SK-N-SH (cell line): ENCODE measurements around the gene SRRM2. TPM values are rescaled to one million over a fixed set of nuclear protein-coding genes. Genes with fewer than 3 reads are reported as not detected.

Experiments
- CTCF ChIA-PET: fragments of 300-600, 350-600 bp; formaldehyde crosslinking; extraction: SDS; loops from one replicate; lab custom pipeline; 2021; lab: Yijun Ruan, JAX
- POLR2A ChIA-PET: fragments of 350-600 bp; sonication (Branson Sonifier 250); formaldehyde crosslinking; extraction: SDS; loops from one replicate; lab custom pipeline; 2020; ENCODE audit warnings: antibody characterized with exemption, inconsistent platforms; lab: Yijun Ruan, JAX
- DNase-seq: peaks from one replicate; pipeline ENCODE4 v3.0.0; 2012
- H2AFZ ChIP-seq: fragments of 200-600 bp; sonication (generic); 2 replicates; pipeline ENCODE4 v1.8.1; 2016; ENCODE audit warnings: antibody characterized with exemption, mild to moderate bottlenecking, low read depth
- H3F3A ChIP-seq: fragments of 200-600 bp; sonication (generic); replicated peaks from 2 replicates; pipeline ENCODE3; 2016; ENCODE audit warnings: antibody characterized with exemption, mild to moderate bottlenecking; ENCODE audit not compliant: insufficient read depth
- H3K27ac ChIP-seq, 2 experiments: fragments of 200-500 bp in 1 of 2; fragments of 200-600 bp in 1 of 2; sonication (Bioruptor generic) in 1 of 2; sonication (generic), shearing (Covaris generic) in 1 of 2; 2 replicates each; pipeline versions ENCODE4 v1.5.1 to v1.6.1; 2014 to 2016; ENCODE audit warnings: low read depth in 2 of 2, inconsistent platforms in 1 of 2, low read length in 1 of 2, mild to moderate bottlenecking in 1 of 2, mixed read lengths in 1 of 2
- H3K27me3 ChIP-seq: fragments of 200-600 bp; sonication (generic), shearing (Covaris generic); 2 replicates; pipeline ENCODE4 v1.6.1; 2016; ENCODE audit warnings: mixed run types; ENCODE audit not compliant: insufficient read depth
- H3K36me3 ChIP-seq, 2 experiments: fragments of 200-500 bp in 1 of 2; fragments of 200-600 bp in 1 of 2; sonication (Bioruptor generic) in 1 of 2; sonication (generic) in 1 of 2; replicated peaks in 1 of 2; 2 replicates each; pipeline versions ENCODE3 to v1.5.1; 2014 to 2016; ENCODE audit warnings: low read length in 1 of 2, mild to moderate bottlenecking in 1 of 2; ENCODE audit not compliant: insufficient read depth in 2 of 2, control insufficient read depth in 1 of 2
- H3K4me1 ChIP-seq, 2 experiments: fragments of 200-500 bp in 1 of 2; fragments of 200-600 bp in 1 of 2; sonication (Bioruptor generic) in 1 of 2; sonication (generic), shearing (Covaris generic) in 1 of 2; 2 replicates each; pipeline versions ENCODE4 v1.5.1 to v1.6.1; 2014 to 2016; ENCODE audit warnings: low read depth in 1 of 2, low read length in 1 of 2, mixed run types in 1 of 2; ENCODE audit not compliant: insufficient read depth in 2 of 2, control insufficient read depth in 1 of 2
- H3K4me2 ChIP-seq: fragments of 200-600 bp; sonication (generic), shearing (Covaris generic); 2 replicates; pipeline ENCODE4 v1.6.1; 2017; ENCODE audit warnings: mixed run types
- H3K4me3 ChIP-seq, 2 experiments: fragments of 200-500 bp in 1 of 2; fragments of 200-600 bp in 1 of 2; sonication (Bioruptor generic) in 1 of 2; sonication (generic), shearing (Covaris generic) in 1 of 2; 2 replicates each; pipeline versions ENCODE4 v1.5.1 to v1.8.1; 2014 to 2016; ENCODE audit warnings: low read depth in 2 of 2, inconsistent platforms in 1 of 2, low read length in 1 of 2, mild to moderate bottlenecking in 1 of 2, mixed read lengths in 1 of 2, moderate library complexity in 1 of 2
- H3K79me2 ChIP-seq: fragments of 200-600 bp; sonication (generic); 2 replicates; pipeline ENCODE4 v1.8.1; 2017; ENCODE audit warnings: mild to moderate bottlenecking; ENCODE audit not compliant: insufficient read depth
- H3K9ac ChIP-seq: fragments of 200-600 bp; sonication (generic); 2 replicates; pipeline ENCODE4 v1.6.1; 2017; ENCODE audit warnings: mixed run types
- H3K9me2 ChIP-seq: fragments of 200-600 bp; sonication (generic); 2 replicates; pipeline ENCODE4 v1.6.1; 2017; ENCODE audit warnings: mixed run types
- H3K9me3 ChIP-seq: fragments of 200-600 bp; sonication (generic); 2 replicates; pipeline ENCODE4 v1.6.1; 2017; ENCODE audit warnings: mixed run types, mild to moderate bottlenecking, moderate library complexity
- H4K20me1 ChIP-seq: fragments of 200-600 bp; sonication (generic); 2 replicates; pipeline ENCODE4 v1.6.1; 2017; ENCODE audit warnings: mild to moderate bottlenecking, mixed run types; ENCODE audit not compliant: insufficient read depth
- ELF1 ChIP-seq: IDR thresholded peaks from 2 replicates; pipeline ENCODE4 v1.4.0; 2012
- EP300 ChIP-seq, 2 experiments: IDR thresholded peaks; 2 replicates each; pipeline versions ENCODE4 v1.4.0 to v1.6.1; 2012; ENCODE audit warnings: borderline replicate concordance in 1 of 2, low read depth in 1 of 2, low read length in 1 of 2
- FOSL2 ChIP-seq: IDR thresholded peaks from 2 replicates; pipeline ENCODE4 v1.4.0; 2012; ENCODE audit warnings: low read depth, mild to moderate bottlenecking, moderate library complexity, borderline replicate concordance
- FOXM1 ChIP-seq: IDR thresholded peaks from 2 replicates; pipeline ENCODE4 v1.4.0; 2012; ENCODE audit warnings: low read depth, mild to moderate bottlenecking
- JUND ChIP-seq: IDR thresholded peaks from 2 replicates; pipeline ENCODE4 v1.4.0; 2012
- NFIC ChIP-seq: IDR thresholded peaks from 2 replicates; pipeline ENCODE4 v1.4.0; 2012; ENCODE audit warnings: borderline replicate concordance
- NRF1 ChIP-seq: IDR thresholded peaks from 2 replicates; pipeline ENCODE4 v1.6.1; 2012; ENCODE audit warnings: low read depth, mild to moderate bottlenecking, low read length
- POLR2AphosphoS5 ChIP-seq: IDR thresholded peaks from 2 replicates; pipeline ENCODE4 v1.6.1; 2012; ENCODE audit warnings: low read depth, low read length
- RAD21 ChIP-seq: IDR thresholded peaks from 2 replicates; pipeline ENCODE4 v1.6.1; 2012; ENCODE audit warnings: mild to moderate bottlenecking, low read length
- SIN3A ChIP-seq: IDR thresholded peaks from 2 replicates; pipeline ENCODE4 v1.6.1; 2012; ENCODE audit warnings: low read depth, mild to moderate bottlenecking, low read length, moderate library complexity, borderline replicate concordance
- SMC3 ChIP-seq: IDR thresholded peaks from 2 replicates; pipeline ENCODE4 v1.6.1; 2012; ENCODE audit warnings: low read depth, low read length, improper control_type of control experiment
- TAF1 ChIP-seq: IDR thresholded peaks from 2 replicates; pipeline ENCODE4 v1.6.1; 2012; ENCODE audit warnings: low read depth, mild to moderate bottlenecking, low read length, moderate library complexity, borderline replicate concordance
- TCF12 ChIP-seq: IDR thresholded peaks from 2 replicates; pipeline ENCODE4 v1.4.0; 2012
- YY1 ChIP-seq: IDR thresholded peaks from 2 replicates; pipeline ENCODE4 v1.4.0; 2012; ENCODE audit warnings: low read depth, mild to moderate bottlenecking
- WGBS: methylation state at CpG from one replicate; pipeline ENCODE4 v1.1.6; 2017; ENCODE audit warnings: low lambda C conversion rate; 5-methylcytosine and 5-hydroxymethylcytosine counted together
- polyA plus RNA-seq, 3 experiments: library from polyadenylated mRNA; depleted of rRNA; stranded (reverse); fragments of >200 nt; gene quantifications; 2 replicates each; pipeline ENCODE4 v1.2.3, GENCODE V29; 2012
- TF ChIP-seq, protein P1 (sequence below): fragments of 200-600 bp; sonication (generic); IDR thresholded peaks from 2 replicates; pipeline ENCODE4 v1.6.1; 2017; ENCODE audit warnings: antibody characterized with exemption, mild to moderate bottlenecking, moderate library complexity
- TF ChIP-seq, protein P2 (sequence below): IDR thresholded peaks from 2 replicates; pipeline ENCODE4 v1.4.0; 2012; ENCODE audit warnings: low read depth, borderline replicate concordance
- TF ChIP-seq, protein P3 (sequence below): IDR thresholded peaks from 2 replicates; pipeline ENCODE4 v1.6.1; 2012; ENCODE audit warnings: mild to moderate bottlenecking, low read depth, low read length, moderate library complexity
- TF ChIP-seq, protein P4 (sequence below): fragments of 150-350 bp; IDR thresholded peaks from 2 replicates; pipeline ENCODE4 v1.6.1; 2017; ENCODE audit warnings: antibody characterized with exemption, low read length, low read depth, borderline replicate concordance

The SRRM2 gene
- polyA plus RNA-seq, 1 of the 3 experiments (the other 2 are of a cell fraction) = 143 TPM

DNA sequence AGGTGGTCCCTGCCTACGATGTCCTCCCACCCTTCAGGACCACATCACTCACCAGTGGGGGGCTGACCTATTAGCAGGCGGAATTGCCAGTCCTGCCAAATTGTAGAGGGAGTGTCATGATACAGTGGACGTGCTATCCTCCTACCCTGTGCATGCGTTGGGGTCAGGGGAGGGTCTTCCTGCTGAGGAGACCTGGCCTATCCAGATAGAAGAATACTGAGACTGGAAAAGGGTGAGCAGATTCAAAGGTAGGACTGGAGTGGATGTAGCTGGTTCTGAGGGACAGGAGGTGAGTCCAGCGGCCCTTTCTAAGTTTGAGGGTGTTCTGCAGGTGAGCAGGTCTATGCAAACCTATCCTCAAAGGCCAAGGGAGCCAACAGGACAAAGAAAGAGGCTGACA lies 53.8 kb downstream of the SRRM2 start:
- no peak for DNase-seq
- Histone ChIP-seq H3K9me2 (no peaks in the 10 kb centered on the region), H3K4me1 (no peaks in the 10 kb centered on the region), H3K4me2 (no peak overlapping the region), H3K27ac (no peak overlapping the region), H3K9me3 (no peaks in the 10 kb centered on the region)
- WGBS = 23% methylated on average over 5 of the region's 5 CpGs
- no peak for TF ChIP-seq NRF1
- no peak for TF ChIP-seq NFIC
- TF ChIP-seq SMC3 = no peak
- TF ChIP-seq SIN3A = no peak
- no peak for TF ChIP-seq ELF1
- TF ChIP-seq, protein P1, sequence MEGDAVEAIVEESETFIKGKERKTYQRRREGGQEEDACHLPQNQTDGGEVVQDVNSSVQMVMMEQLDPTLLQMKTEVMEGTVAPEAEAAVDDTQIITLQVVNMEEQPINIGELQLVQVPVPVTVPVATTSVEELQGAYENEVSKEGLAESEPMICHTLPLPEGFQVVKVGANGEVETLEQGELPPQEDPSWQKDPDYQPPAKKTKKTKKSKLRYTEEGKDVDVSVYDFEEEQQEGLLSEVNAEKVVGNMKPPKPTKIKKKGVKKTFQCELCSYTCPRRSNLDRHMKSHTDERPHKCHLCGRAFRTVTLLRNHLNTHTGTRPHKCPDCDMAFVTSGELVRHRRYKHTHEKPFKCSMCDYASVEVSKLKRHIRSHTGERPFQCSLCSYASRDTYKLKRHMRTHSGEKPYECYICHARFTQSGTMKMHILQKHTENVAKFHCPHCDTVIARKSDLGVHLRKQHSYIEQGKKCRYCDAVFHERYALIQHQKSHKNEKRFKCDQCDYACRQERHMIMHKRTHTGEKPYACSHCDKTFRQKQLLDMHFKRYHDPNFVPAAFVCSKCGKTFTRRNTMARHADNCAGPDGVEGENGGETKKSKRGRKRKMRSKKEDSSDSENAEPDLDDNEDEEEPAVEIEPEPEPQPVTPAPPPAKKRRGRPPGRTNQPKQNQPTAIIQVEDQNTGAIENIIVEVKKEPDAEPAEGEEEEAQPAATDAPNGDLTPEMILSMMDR = no peak
- TF ChIP-seq, protein P2, sequence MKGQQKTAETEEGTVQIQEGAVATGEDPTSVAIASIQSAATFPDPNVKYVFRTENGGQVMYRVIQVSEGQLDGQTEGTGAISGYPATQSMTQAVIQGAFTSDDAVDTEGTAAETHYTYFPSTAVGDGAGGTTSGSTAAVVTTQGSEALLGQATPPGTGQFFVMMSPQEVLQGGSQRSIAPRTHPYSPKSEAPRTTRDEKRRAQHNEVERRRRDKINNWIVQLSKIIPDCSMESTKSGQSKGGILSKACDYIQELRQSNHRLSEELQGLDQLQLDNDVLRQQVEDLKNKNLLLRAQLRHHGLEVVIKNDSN = no peak
- TF ChIP-seq FOXM1 = no peak
- no peak for TF ChIP-seq POLR2AphosphoS5
- TF ChIP-seq RAD21 = no peak
- TF ChIP-seq YY1 = no peak
- no peak for TF ChIP-seq JUND
- TF ChIP-seq TAF1 = no peak
- TF ChIP-seq, all 33 proteins: peak for 0
- no peaks in the 10 kb centered on the region for H3K27me3 ChIP-seq
- POLR2A ChIA-PET = no interaction called here
- H4K20me1 ChIP-seq = no peaks in the 10 kb centered on the region
- H2AFZ ChIP-seq = no peak overlapping the region
- CTCF ChIA-PET = no interaction called here
- no peak overlapping the region for H3K4me3 ChIP-seq
- H3K79me2 ChIP-seq = no peaks in the 10 kb centered on the region
- H3F3A ChIP-seq = no peaks in the 10 kb centered on the region
- H3K9ac ChIP-seq = no peak overlapping the region
- H3K36me3 ChIP-seq = no peaks in the 10 kb centered on the region

DNA sequence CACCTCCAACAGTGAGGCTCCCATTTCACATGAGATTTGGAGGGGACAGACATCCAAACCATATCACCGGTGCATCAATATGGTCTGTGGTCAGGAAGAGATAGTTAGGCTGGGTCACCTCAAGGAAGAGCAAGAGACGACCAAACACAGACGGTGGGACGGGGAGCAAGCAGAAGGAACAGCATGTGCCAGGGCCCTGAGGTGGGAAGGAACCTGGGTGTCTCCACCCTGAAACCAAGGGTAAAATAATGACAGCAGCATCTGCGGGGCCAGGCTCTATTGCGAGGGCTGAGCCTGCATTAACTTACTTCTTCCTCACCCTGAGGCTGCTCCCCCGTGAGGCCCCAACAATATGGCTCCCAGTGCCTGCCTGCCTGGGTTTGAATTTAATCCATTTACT lies 55.7 kb downstream of the SRRM2 start:
- Histone ChIP-seq H2AFZ (no peak overlapping the region), H3K4me3 (no peak overlapping the region), H4K20me1 (no peaks in the 10 kb centered on the region), H3K79me2 (no peaks in the 10 kb centered on the region), H3F3A (no peaks in the 10 kb centered on the region), H3K9me3 (no peaks in the 10 kb centered on the region), H3K36me3 (no peaks in the 10 kb centered on the region), H3K4me1 (peaks cover 0 to 3% of the 10 kb centered on the region in 2 experiments; a peak in 1 of 4 replicates), H3K9me2 (no peaks in the 10 kb centered on the region), H3K4me2 (no peak overlapping the region), H3K27me3 (no peaks in the 10 kb centered on the region; the same call in 1 of the 2 replicates), H3K27ac (no peak overlapping the region), H3K9ac (no peak overlapping the region)
- ChIA-PET POLR2A (no interaction called here), CTCF (interaction anchor here (1.2 kb wide), 1 partner anchor 31 kb away, joined by 3 read pairs; no protein-coding TSS in a partner anchor)
- TF ChIP-seq, protein P3, sequence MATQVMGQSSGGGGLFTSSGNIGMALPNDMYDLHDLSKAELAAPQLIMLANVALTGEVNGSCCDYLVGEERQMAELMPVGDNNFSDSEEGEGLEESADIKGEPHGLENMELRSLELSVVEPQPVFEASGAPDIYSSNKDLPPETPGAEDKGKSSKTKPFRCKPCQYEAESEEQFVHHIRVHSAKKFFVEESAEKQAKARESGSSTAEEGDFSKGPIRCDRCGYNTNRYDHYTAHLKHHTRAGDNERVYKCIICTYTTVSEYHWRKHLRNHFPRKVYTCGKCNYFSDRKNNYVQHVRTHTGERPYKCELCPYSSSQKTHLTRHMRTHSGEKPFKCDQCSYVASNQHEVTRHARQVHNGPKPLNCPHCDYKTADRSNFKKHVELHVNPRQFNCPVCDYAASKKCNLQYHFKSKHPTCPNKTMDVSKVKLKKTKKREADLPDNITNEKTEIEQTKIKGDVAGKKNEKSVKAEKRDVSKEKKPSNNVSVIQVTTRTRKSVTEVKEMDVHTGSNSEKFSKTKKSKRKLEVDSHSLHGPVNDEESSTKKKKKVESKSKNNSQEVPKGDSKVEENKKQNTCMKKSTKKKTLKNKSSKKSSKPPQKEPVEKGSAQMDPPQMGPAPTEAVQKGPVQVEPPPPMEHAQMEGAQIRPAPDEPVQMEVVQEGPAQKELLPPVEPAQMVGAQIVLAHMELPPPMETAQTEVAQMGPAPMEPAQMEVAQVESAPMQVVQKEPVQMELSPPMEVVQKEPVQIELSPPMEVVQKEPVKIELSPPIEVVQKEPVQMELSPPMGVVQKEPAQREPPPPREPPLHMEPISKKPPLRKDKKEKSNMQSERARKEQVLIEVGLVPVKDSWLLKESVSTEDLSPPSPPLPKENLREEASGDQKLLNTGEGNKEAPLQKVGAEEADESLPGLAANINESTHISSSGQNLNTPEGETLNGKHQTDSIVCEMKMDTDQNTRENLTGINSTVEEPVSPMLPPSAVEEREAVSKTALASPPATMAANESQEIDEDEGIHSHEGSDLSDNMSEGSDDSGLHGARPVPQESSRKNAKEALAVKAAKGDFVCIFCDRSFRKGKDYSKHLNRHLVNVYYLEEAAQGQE = no peak
- no peak for TF ChIP-seq FOSL2
- no peak for TF ChIP-seq SIN3A
- TF ChIP-seq, protein P4, sequence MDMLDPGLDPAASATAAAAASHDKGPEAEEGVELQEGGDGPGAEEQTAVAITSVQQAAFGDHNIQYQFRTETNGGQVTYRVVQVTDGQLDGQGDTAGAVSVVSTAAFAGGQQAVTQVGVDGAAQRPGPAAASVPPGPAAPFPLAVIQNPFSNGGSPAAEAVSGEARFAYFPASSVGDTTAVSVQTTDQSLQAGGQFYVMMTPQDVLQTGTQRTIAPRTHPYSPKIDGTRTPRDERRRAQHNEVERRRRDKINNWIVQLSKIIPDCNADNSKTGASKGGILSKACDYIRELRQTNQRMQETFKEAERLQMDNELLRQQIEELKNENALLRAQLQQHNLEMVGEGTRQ = no peak
- no peak for TF ChIP-seq EP300 (IDR thresholded peaks at IDR 0.05; ENCODE audit: borderline replicate concordance in 1 of 2, low read depth in 1 of 2, low read length in 1 of 2)
- TF ChIP-seq TAF1 = no peak
- no peak for TF ChIP-seq TCF12
- no peak for TF ChIP-seq FOXM1
- TF ChIP-seq, protein P1 = no peak
- no peak for DNase-seq
- WGBS = 87% methylated on average over 7 of the region's 7 CpGs
